Measurements from ENCODE around the gene DGLUCY.

DNA sequence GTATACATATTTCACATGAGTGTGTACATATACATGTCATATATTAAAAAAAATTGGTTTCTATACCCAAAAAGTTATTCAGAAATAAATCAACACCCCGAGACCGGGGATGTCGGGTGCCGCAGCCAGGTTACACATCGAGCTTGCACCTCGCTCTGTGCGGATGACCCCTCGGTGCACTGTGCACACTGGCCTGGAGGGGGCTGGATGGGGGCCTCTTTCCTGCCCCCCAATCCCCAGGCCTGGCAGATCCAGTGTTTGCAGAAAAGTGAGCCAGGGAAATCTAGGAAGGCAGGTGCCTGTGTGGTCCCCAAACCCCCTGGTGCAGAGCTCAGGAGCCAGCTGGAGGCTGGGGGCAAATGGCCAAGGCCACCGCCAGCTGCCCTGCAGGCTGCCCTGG lies 157.8 kb downstream of the DGLUCY start:
- TF ChIP-seq ZNF274 (IDR thresholded peaks at IDR 0.05; ENCODE audit: low read depth, low read length) (no peak), YY1 (IDR thresholded peaks at IDR 0.05; ENCODE audit: insufficient read depth, insufficient read length) (no peak)

Measured in NT2/D1 (cell line).